CMK (cell line): Measurements from ENCODE around the gene IFNA8.
"Not testable (repeated sequence)": the region's sequence is repeated elsewhere in the genome, so short reads cannot be mapped to it uniquely, and the experiment has no call there.

Source experiments
- DNase-seq: peaks from one replicate; pipeline ENCODE4 v3.0.0-alpha.2; 2010; ENCODE audit warnings: low read depth

The IFNA8 gene

DNA sequence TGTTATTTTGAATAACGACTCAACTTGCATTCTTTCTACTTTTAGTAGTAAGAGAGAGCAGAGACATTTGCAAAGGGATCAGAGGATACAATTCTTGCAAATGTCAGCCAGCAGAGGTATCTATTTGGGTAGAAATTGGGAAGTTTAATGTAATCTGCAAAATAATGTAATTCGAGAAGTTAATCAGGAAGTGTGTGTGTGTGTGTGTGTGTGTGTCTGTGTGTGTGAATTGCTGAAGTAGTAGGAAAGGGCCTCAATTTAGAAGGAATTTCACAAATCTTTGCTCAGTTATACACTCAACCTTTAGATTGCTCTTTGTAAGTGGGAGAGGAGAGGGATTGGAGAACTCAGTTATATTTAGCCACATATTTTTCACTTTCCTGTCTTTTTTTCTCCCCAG lies 20.3 kb downstream of the IFNA8 start:
- DNase-seq, result no peak

DNA sequence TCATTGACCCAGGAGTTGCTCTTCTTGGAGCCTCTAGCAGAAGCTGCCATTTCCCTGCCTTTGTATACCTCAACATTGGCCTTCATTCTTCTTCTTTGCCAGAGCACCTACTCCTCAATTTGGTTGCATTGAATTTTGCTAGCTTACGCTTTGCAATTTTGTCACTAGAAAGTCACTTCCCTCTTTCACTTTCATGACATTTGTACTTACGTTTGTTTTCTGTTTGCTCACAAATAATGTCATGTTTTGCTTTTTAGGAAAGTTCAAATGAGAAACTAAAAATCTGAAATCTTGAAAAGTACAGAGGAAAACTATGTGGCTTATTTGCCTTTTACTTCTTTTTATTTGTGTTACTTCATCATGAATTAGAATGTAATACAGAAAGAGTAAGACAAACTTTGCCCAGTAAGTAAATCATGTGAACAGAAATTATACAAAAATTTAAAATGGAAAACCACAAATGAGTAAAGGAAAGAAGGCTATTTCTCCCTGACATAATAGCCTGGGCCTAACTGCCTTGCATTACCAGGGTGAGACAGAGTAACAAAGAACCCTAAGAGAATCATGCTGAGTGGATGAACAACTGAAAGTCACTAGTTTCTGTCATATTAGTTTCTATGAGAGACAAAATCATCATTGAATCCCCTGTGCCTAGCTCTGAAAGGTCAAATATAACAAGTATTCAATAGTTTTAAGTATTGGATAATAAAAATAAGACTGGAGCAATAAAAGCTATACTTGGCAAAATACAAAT lies 23.9 kb downstream of the IFNA8 start:
- no peak for DNase-seq

DNA sequence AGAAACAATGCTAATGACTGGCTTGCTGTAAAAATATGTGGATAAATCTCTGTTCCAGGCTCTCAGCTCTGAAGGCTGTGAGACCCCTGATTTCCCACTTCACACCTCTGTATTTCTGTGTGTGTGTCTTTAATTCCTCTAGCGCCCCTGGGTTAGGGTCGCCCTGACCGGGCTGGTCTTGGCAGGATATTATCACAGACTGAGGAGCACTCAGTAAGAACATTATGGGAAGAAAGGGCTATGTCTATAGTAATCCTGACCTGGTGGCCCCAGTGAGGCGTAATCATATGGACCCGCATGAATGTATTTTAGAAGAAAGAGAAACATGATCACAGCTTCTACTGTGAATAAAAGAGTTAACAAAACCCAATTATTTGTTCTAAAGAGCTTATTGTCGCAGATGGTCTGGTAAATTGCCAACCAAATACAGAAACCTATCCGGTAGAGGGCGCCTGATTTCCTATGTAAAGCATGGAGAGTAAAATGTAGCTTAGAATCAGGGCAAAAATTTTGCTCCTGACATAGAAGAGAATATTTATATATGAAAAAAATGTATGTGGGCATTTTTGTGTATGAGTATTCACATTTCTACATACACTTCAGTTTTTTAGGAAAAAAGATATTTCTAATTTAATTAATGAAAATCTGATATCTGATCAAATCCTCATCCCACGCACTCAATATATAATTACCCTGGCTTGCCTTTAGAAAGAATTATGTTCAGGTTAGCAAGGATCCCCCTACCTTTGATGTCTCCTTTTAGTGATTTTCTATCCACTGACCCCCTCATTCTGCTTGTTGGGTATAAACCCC lies 25.5 kb downstream of the IFNA8 start:
- no peak for DNase-seq

DNA sequence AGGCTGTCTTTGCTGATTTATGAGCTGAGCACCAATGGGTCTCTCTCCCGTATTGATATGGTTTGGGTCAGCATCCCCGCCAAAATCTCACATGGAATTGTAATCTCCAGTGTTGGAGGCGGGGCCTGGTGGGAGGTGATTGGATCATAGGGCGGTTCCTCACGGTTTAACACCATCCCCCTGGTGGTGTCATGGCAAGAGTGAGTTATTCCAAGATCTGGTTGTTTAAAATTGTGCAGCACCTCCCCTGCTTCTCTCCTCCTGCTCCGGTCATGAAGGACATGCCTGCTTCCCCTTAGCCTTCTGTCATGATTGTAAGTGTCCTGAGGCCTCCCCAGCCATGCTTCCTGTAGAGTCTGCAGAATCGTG lies 26.1 kb downstream of the IFNA8 start:
- not testable (repeated sequence) for DNase-seq

DNA sequence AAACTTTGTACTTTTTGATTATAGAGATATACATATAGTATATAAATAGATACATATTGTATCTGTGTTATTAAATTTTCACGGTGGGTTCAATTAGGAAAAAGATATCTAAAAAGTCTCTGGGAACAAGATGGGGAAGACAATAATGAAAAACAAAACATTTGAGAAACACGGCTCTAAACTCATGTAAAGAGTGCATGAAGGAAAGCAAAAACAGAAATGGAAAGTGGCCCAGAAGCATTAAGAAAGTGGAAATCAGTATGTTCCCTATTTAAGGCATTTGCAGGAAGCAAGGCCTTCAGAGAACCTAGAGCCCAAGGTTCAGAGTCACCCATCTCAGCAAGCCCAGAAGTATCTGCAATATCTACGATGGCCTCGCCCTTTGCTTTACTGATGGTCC lies 31.2 kb downstream of the IFNA8 start, which contains the start of gene IFNA1:
Gene IFNA1, plus strand, starts transcription at position 301 of the 400 bp plus-strand sequence. Its CDS starts 69 bp downstream, at position 370.
- DNase-seq, result no peak

DNA sequence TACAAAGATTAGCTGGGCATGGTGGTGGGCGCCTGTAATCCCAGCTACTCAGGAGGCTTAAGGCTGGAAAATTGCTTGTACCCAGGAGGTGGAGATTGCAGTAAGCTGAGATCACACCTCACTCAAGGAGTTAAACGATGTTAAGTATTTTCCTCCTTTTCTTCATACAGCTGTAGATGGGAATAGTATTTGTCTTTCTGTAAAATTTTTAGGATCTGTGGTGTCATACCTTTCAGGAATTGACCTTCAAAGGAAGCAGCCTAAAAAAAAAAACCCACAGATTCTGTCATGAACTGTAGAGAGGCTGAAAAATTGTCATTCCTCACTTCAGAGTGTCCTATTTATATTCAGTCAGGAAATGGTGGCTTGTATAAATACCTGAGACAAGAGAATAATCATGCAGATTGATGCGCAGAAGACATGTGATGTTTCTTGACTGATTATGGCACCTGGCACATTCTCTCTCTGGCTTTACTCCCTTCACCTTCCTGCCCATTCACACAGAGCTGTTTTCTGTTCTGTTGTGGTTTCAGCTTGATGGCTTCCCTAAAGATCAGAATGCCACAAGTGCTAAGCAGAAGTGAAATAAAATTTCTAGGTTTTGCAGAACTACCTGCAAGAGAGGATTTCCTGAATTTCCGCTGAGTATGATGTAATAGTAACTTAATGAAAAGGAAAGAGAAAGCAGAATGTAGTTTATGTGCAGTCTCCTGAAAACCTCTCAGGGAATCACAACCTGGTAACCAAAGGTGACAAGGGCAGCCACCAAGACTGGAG lies 35.1 kb downstream of the IFNA8 start:
- no peak for DNase-seq

DNA sequence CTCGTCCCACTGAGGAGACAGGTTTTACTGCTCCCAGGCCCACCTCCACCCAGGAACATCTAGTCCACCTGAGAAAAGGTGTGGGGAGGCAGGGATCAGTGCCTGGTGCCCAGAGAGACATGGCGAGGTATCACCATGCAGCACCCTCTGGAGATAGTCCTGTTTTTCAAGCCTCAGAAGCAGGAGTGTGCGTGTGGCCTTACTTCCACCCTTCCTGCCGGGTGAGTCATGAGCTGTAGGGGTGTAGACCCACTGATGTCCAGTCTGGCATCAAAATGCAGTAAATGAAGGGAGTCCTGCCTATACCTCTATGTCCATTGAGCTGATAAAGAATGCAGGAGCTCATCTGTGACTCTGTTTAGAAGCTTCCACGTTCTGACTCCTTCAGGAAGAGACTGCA lies 40.4 kb downstream of the IFNA8 start:
- DNase-seq, result not testable (repeated sequence)

DNA sequence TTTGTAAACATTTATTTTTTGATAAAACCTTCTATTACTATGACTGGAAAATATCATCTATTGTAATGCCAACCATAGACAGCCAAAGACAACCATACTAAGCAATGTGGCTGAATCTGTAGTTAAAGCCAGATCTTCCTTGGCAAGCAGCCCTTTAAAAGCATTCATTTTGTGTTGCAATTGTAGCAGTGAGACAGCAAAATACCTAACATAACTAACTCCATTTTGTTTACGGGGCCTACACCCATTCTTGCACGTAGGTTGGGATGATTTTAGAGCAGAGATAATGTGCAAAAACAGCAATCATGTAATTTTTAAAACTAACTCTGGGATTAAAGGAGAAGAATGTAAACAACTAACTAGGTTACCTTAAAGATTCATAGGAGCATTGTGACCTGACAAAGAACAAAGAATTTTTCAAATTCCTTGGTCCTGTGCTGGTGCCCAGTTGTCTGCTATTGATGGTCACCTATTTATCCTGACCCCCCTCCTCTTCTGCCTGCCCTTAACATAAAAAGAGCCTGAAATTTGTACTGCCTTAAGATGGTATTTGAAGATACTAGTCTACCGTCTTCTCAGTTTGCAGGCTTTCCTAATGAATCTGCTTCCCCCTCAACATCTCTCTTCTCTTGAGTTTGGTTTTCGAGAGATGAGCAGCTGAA lies 41.9 kb downstream of the IFNA8 start:
- no peak for DNase-seq

DNA sequence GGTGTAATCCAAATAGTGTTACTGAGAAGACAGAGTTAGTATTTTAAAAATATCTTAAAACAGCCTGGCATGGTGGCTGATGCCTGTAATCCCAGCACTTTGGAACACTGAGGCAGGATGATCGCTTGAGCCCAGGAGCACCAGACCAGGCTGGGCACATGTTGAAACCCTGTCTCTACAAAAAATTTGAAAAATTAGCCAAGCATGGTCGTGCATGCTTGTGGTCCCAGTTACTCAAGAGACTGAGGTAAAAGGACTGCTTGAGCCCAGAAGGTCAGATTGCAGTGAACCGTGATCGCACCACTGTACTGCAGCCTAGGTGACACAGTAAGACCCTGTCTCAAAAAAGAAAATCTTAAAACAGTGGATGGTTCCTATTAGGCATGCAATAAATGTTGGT lies 43.8 kb downstream of the IFNA8 start:
- no peak for DNase-seq

DNA sequence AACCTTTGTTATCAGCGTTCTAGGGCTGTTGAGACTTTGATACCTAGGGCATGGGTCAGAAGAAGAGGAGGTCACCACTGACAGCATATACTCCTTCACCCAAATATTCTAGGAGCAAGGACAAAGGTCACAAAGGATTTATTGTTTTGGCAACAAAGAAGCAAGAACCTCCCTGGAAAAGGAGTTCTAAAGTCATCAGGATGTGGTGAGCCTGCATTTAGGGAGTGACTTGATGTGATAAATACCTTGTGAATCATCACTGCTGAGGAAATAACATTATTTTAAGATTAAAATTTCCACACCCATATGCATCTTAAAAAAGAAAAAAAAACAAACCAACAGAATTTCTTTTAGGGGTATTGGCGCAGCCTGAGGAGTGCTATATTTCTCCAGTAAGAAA lies 45.2 kb downstream of the IFNA8 start:
- no peak for DNase-seq

DNA sequence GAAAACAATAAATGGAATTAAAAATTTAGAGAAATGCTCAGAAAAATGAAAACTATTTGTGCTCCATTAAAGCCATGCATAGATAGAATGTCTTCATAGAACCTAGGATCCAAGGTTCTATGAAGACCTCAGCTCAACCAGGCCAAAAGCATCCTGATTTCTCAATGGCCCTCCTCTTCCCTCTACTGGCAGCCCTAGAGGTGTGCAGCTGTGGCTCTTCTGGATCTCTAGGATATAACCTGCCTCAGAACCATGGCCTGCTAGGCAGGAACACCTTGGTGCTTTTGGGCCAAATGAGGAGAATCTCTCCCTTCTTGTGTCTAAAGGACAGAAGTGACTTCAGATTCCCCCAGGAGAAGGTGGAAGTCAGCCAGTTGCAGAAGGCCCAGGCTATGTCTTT lies 46.4 kb downstream of the IFNA8 start:
- DNase-seq, result no peak
